ENCODE data around the gene SECISBP2.

Gene SECISBP2

DNA sequence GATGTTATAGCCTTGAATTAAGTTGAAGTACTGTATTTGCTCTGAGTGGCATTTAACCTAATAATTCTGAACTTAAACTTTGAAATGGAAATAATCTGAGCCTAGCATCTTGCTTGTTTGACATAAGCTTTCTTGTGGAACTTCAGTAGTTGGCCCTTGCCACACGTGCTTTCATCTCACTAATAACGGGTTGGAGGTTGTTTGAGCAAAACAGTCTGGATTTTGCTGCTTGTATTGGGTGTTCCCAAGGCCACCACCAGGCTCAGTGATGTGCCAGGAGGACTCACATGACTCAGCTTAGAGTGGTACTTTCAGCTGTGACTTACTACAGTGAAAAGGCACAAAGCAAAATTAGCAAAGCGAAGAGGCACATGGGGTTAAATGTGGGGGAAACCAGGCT is 35.7 kb downstream of the SECISBP2 start:
- no peak overlapping the region for H3K4me3 ChIP-seq (ENCODE audit: low read depth, low read length)
- TF ChIP-seq, protein P1, sequence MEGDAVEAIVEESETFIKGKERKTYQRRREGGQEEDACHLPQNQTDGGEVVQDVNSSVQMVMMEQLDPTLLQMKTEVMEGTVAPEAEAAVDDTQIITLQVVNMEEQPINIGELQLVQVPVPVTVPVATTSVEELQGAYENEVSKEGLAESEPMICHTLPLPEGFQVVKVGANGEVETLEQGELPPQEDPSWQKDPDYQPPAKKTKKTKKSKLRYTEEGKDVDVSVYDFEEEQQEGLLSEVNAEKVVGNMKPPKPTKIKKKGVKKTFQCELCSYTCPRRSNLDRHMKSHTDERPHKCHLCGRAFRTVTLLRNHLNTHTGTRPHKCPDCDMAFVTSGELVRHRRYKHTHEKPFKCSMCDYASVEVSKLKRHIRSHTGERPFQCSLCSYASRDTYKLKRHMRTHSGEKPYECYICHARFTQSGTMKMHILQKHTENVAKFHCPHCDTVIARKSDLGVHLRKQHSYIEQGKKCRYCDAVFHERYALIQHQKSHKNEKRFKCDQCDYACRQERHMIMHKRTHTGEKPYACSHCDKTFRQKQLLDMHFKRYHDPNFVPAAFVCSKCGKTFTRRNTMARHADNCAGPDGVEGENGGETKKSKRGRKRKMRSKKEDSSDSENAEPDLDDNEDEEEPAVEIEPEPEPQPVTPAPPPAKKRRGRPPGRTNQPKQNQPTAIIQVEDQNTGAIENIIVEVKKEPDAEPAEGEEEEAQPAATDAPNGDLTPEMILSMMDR (IDR thresholded peaks at IDR 0.05; ENCODE audit: insufficient read depth, low read depth, low read length, missing control alignments) = no peak
- no peak for DNase-seq (ENCODE audit: low read depth)

DNA sequence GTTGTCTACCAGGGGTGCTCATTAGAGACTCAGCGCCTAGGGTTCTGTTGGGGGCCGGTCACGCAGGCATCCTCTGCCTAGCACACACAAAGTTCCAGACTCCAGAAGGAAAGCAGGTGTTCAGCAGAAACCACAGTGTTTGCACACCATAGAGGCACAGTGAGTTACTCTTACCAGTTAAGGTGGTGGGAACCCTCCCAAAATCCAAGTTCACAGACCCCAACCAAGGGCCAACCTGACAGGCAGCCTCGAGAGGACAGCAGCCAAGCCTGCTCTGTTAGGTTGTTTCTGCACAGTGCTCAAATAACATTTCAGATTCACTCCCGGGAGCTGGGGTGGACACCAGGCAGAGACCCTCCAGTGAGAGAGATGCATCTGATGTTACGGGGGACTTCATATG is 36.2 kb downstream of the SECISBP2 start:
- H3K4me3 ChIP-seq (ENCODE audit: low read depth, low read length) = no peak overlapping the region

DNA sequence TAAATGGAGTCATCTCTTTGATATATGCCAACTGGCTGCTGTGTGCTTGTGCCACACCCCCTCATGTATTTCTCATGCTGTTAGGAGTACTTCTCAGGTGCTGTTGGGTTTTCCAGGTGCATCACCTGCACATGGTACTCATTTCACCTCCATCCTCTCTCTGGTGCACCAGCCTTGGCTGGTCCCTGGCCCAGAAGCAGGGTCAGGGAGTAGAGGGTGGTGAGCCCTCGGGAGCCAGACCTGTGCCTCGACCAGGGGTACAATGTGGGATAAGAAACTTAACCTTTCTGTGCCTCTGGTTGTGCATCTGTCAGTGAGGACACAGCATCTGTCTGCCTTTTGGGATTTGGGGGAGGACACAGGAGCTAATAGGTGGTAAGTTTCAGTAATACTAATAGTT is 38.5 kb downstream of the SECISBP2 start:
- H3K4me3 ChIP-seq (ENCODE audit: low read depth, low read length) = no peak overlapping the region
- TF ChIP-seq, protein P1 (IDR thresholded peaks at IDR 0.05; ENCODE audit: insufficient read depth, low read depth, low read length, missing control alignments) = no peak
- no peak for DNase-seq (ENCODE audit: low read depth)

More for the DNA sequence above, 36.2 kb downstream of the SECISBP2 start:
- TF ChIP-seq, protein P1 (IDR thresholded peaks at IDR 0.05; ENCODE audit: insufficient read depth, low read depth, low read length, missing control alignments) = no peak
- DNase-seq (ENCODE audit: low read depth) = no peak

DNA sequence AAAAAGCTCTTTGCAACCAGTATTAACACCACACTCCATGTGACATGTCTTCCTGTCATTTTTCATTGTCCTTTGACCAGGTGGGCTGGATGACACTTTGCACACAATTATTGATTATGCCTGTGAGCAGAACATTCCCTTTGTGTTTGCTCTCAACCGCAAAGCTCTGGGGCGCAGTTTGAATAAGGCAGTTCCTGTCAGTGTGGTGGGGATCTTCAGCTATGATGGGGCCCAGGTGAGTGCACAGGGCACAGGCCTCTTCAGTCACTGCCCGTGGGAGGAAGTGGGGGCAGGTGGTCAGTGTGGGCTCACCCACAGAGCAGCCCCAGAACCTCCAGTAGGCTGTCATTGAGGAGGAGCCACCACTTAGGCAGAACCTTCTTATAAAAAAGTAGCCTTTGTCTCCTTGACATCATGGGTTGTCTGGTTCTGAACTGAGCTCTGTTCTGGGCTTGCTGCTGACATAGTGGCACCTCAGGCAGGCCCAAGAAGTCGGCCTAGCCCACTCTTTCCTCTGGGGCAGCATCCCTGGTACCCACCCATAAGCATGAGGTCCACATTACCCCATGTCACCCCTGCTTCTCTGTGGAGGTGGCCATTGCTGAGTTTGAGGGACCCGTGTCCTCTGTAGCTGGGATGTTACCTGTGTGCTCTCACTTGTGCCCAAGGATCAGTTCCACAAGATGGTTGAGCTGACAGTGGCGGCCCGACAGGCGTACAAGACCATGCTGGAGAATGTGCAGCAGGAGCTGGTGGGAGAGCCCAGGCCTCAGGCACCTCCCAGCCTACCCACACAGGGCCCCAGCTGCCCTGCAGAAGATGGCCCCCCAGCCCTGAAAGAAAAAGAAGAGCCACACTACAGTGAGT is 39.3 kb downstream of the SECISBP2 start:
- TF ChIP-seq, protein P1 (IDR thresholded peaks at IDR 0.05; ENCODE audit: insufficient read depth, low read depth, low read length, missing control alignments) = no peak
- no peak overlapping the region for H3K4me3 ChIP-seq (ENCODE audit: low read depth, low read length)
- DNase-seq (ENCODE audit: low read depth) = no peak

DNA sequence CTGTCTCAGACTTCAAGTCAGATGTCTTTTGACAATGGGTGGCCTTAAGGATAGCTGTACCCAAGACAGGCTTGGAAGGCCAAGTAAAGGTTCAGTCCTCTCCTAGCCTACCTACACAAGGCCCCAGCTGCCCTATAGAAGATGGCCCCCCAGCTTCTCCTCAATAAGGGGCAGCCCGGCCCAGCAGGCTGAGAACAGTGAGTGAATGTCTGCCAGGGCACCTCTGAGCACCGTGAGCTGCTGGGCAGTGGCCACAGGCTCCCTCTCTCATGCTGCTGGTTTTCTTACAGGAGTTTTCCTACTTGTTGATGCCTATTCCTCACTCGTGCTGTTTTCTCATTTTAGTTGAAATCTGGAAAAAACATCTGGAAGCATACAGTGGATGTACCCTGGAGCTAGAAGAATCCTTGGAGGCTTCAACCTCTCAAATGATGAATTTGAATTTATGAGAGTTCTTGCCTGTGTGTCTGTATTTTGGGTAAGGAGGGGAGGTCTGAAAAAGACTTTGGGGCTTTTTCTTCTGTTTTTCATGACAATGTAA is 40.1 kb downstream of the SECISBP2 start:
- H3K4me3 ChIP-seq (ENCODE audit: low read depth, low read length) = no peak overlapping the region
- TF ChIP-seq, protein P1 (IDR thresholded peaks at IDR 0.05; ENCODE audit: insufficient read depth, low read depth, low read length, missing control alignments) = no peak
- DNase-seq (ENCODE audit: low read depth) = no peak

DNA sequence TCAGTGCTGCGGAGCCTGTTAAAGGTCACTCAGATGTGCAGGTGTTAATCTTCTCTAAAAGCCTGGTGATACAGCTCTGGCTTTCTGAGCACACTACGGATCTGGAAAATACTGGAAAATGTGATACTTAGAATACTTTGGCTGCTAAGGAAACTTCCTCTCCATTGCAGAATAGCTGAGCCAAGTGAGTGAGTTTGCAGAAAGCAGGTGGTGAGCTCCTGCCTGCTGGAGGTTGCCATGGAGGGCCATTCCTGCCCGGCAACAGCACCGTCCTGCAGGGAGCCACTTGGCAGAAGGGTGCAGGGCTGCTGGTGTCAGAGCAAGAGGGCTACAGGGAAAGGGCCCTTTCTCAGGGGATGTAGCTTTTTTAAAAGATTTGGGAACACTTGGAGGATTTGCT is 40.7 kb downstream of the SECISBP2 start:
- DNase-seq (ENCODE audit: low read depth) = no peak
- TF ChIP-seq, protein P1 (IDR thresholded peaks at IDR 0.05; ENCODE audit: insufficient read depth, low read depth, low read length, missing control alignments) = no peak

More for the DNA sequence above, 40.7 kb downstream of the SECISBP2 start:
- no peak overlapping the region for H3K4me3 ChIP-seq (ENCODE audit: low read depth, low read length)
